Measurements from ENCODE around the gene MNX1.

Gene MNX1

GRCh38 chr7:157021871-157022680 lies 11.6 kb upstream of the MNX1 start:
- H3K9ac ChIP-seq (ENCODE audit: low read depth in 1 of 2, low read length in 2 of 2), result no peak overlapping the region
- H3K4me3 ChIP-seq (ENCODE audit: low read depth in 1 of 2, low read length in 2 of 2), result no peak overlapping the region
- H3K9me3 ChIP-seq (ENCODE audit: control insufficient read depth in 1 of 2, low read length in 2 of 2), result no peaks in the 10 kb centered on the region
- H3K4me1 ChIP-seq (ENCODE audit: control insufficient read depth in 1 of 2, insufficient read depth in 2 of 2, low read length in 2 of 2), result peaks cover 15 to 25% of the 10 kb centered on the region in 2 donors
- no peak overlapping the region for H3K27ac ChIP-seq (ENCODE audit: low read depth, low read length)
- peaks cover 79 to 80% of the 10 kb centered on the region in 2 donors for H3K27me3 ChIP-seq (ENCODE audit: control insufficient read depth in 1 of 2, insufficient read depth in 2 of 2, low read length in 2 of 2)
- no peaks in the 10 kb centered on the region for H3K36me3 ChIP-seq (ENCODE audit: control insufficient read depth in 1 of 2, insufficient read depth in 2 of 2, low read length in 2 of 2)

GRCh38 chr7:157021071-157021870 lies 10.8 kb upstream of the MNX1 start:
- Histone ChIP-seq H3K4me1 (ENCODE audit: control insufficient read depth in 1 of 2, insufficient read depth in 2 of 2, low read length in 2 of 2) (peaks cover 15 to 25% of the 10 kb centered on the region in 2 donors), H3K4me3 (ENCODE audit: low read depth in 1 of 2, low read length in 2 of 2) (peak overlapping the region; percentile 22 to 32), H3K9me3 (ENCODE audit: control insufficient read depth in 1 of 2, low read length in 2 of 2) (no peaks in the 10 kb centered on the region), H3K27ac (ENCODE audit: low read depth, low read length) (no peak overlapping the region), H3K36me3 (ENCODE audit: control insufficient read depth in 1 of 2, insufficient read depth in 2 of 2, low read length in 2 of 2) (no peaks in the 10 kb centered on the region), H3K9ac (ENCODE audit: low read depth in 1 of 2, low read length in 2 of 2) (no peak overlapping the region), H3K27me3 (ENCODE audit: control insufficient read depth in 1 of 2, insufficient read depth in 2 of 2, low read length in 2 of 2) (peaks cover 86 to 88% of the 10 kb centered on the region in 2 donors)

- peaks cover 15 to 25% of the 10 kb centered on the region in 2 donors for H3K4me1 ChIP-seq (ENCODE audit: control insufficient read depth in 1 of 2, insufficient read depth in 2 of 2, low read length in 2 of 2)
- no peaks in the 10 kb centered on the region for H3K36me3 ChIP-seq (ENCODE audit: control insufficient read depth in 1 of 2, insufficient read depth in 2 of 2, low read length in 2 of 2)
- no peaks in the 10 kb centered on the region for H3K9me3 ChIP-seq (ENCODE audit: control insufficient read depth in 1 of 2, low read length in 2 of 2)
- H3K9ac ChIP-seq (ENCODE audit: low read depth in 1 of 2, low read length in 2 of 2), result no peak overlapping the region
- H3K27ac ChIP-seq (ENCODE audit: low read depth, low read length), result no peak overlapping the region
- peaks cover 84 to 87% of the 10 kb centered on the region in 2 donors for H3K27me3 ChIP-seq (ENCODE audit: control insufficient read depth in 1 of 2, insufficient read depth in 2 of 2, low read length in 2 of 2)
- H3K4me3 ChIP-seq (ENCODE audit: low read depth in 1 of 2, low read length in 2 of 2), result peak overlapping the region in 1 of 2 donors; percentile 32
Observed at GRCh38 chr7:157020514-157021070, 10.1 kb upstream of the MNX1 start.

- Histone ChIP-seq H3K9ac (ENCODE audit: low read depth in 1 of 2, low read length in 2 of 2) (no peak overlapping the region), H3K27ac (ENCODE audit: low read depth, low read length) (no peak overlapping the region), H3K9me3 (ENCODE audit: control insufficient read depth in 1 of 2, low read length in 2 of 2) (no peaks in the 10 kb centered on the region), H3K4me3 (ENCODE audit: low read depth in 1 of 2, low read length in 2 of 2) (no peak overlapping the region), H3K4me1 (ENCODE audit: control insufficient read depth in 1 of 2, insufficient read depth in 2 of 2, low read length in 2 of 2) (peaks cover 15 to 25% of the 10 kb centered on the region in 2 donors), H3K36me3 (ENCODE audit: control insufficient read depth in 1 of 2, insufficient read depth in 2 of 2, low read length in 2 of 2) (no peaks in the 10 kb centered on the region), H3K27me3 (ENCODE audit: control insufficient read depth in 1 of 2, insufficient read depth in 2 of 2, low read length in 2 of 2) (peaks cover 80 to 85% of the 10 kb centered on the region in 2 donors)
Observed at GRCh38 chr7:157019718-157020451, 9.4 kb upstream of the MNX1 start.

GRCh38 chr7:157018997-157019608 lies 8.6 kb upstream of the MNX1 start:
- H3K4me1 ChIP-seq (ENCODE audit: control insufficient read depth in 1 of 2, insufficient read depth in 2 of 2, low read length in 2 of 2), result peaks cover 15 to 31% of the 10 kb centered on the region in 2 donors
- H3K4me3 ChIP-seq (ENCODE audit: low read depth in 1 of 2, low read length in 2 of 2), result peak overlapping the region; percentile 22 to 54
- H3K27ac ChIP-seq (ENCODE audit: low read depth, low read length), result no peak overlapping the region
- H3K27me3 ChIP-seq (ENCODE audit: control insufficient read depth in 1 of 2, insufficient read depth in 2 of 2, low read length in 2 of 2), result peaks cover 73 to 89% of the 10 kb centered on the region in 2 donors
- H3K9me3 ChIP-seq (ENCODE audit: control insufficient read depth in 1 of 2, low read length in 2 of 2), result no peaks in the 10 kb centered on the region
- H3K9ac ChIP-seq (ENCODE audit: low read depth in 1 of 2, low read length in 2 of 2), result no peak overlapping the region
- H3K36me3 ChIP-seq (ENCODE audit: control insufficient read depth in 1 of 2, insufficient read depth in 2 of 2, low read length in 2 of 2), result no peaks in the 10 kb centered on the region

GRCh38 chr7:157018328-157018996 lies 8.0 kb upstream of the MNX1 start:
- Histone ChIP-seq H3K4me1 (ENCODE audit: control insufficient read depth in 1 of 2, insufficient read depth in 2 of 2, low read length in 2 of 2) (peaks cover 20 to 33% of the 10 kb centered on the region in 2 donors), H3K9ac (ENCODE audit: low read depth in 1 of 2, low read length in 2 of 2) (no peak overlapping the region), H3K36me3 (ENCODE audit: control insufficient read depth in 1 of 2, insufficient read depth in 2 of 2, low read length in 2 of 2) (no peaks in the 10 kb centered on the region), H3K27me3 (ENCODE audit: control insufficient read depth in 1 of 2, insufficient read depth in 2 of 2, low read length in 2 of 2) (peaks cover 72 to 90% of the 10 kb centered on the region in 2 donors), H3K4me3 (ENCODE audit: low read depth in 1 of 2, low read length in 2 of 2) (peak overlapping the region; percentile 22 to 54), H3K9me3 (ENCODE audit: control insufficient read depth in 1 of 2, low read length in 2 of 2) (no peaks in the 10 kb centered on the region), H3K27ac (ENCODE audit: low read depth, low read length) (no peak overlapping the region)

GRCh38 chr7:157017603-157018327 lies 7.3 kb upstream of the MNX1 start:
- no peak overlapping the region for H3K27ac ChIP-seq (ENCODE audit: low read depth, low read length)
- H3K27me3 ChIP-seq (ENCODE audit: control insufficient read depth in 1 of 2, insufficient read depth in 2 of 2, low read length in 2 of 2), result peaks cover 65 to 83% of the 10 kb centered on the region in 2 donors
- H3K9me3 ChIP-seq (ENCODE audit: control insufficient read depth in 1 of 2, low read length in 2 of 2), result no peaks in the 10 kb centered on the region
- peak overlapping the region in 1 of 2 donors; percentile 54 for H3K4me3 ChIP-seq (ENCODE audit: low read depth in 1 of 2, low read length in 2 of 2)
- peaks cover 23 to 32% of the 10 kb centered on the region in 2 donors for H3K4me1 ChIP-seq (ENCODE audit: control insufficient read depth in 1 of 2, insufficient read depth in 2 of 2, low read length in 2 of 2)
- H3K36me3 ChIP-seq (ENCODE audit: control insufficient read depth in 1 of 2, insufficient read depth in 2 of 2, low read length in 2 of 2), result no peaks in the 10 kb centered on the region
- H3K9ac ChIP-seq (ENCODE audit: low read depth in 1 of 2, low read length in 2 of 2), result no peak overlapping the region

- Histone ChIP-seq H3K9ac (ENCODE audit: low read depth in 1 of 2, low read length in 2 of 2) (no peak overlapping the region), H3K4me3 (ENCODE audit: low read depth in 1 of 2, low read length in 2 of 2) (no peak overlapping the region), H3K4me1 (ENCODE audit: control insufficient read depth in 1 of 2, insufficient read depth in 2 of 2, low read length in 2 of 2) (peaks cover 18 to 27% of the 10 kb centered on the region in 2 donors), H3K36me3 (ENCODE audit: control insufficient read depth in 1 of 2, insufficient read depth in 2 of 2, low read length in 2 of 2) (no peaks in the 10 kb centered on the region), H3K27ac (ENCODE audit: low read depth, low read length) (no peak overlapping the region), H3K9me3 (ENCODE audit: control insufficient read depth in 1 of 2, low read length in 2 of 2) (no peaks in the 10 kb centered on the region), H3K27me3 (ENCODE audit: control insufficient read depth in 1 of 2, insufficient read depth in 2 of 2, low read length in 2 of 2) (peaks cover 59 to 77% of the 10 kb centered on the region in 2 donors)
Observed at GRCh38 chr7:157017149-157017548, 6.7 kb upstream of the MNX1 start.

Measured in duodenal mucosa (tissue), 2 donors.